Karpas-422 (cell line): ENCODE results near the gene NFKB2. TPM values are rescaled to one million over a fixed set of nuclear protein-coding genes. Genes with fewer than 3 reads are reported as not detected.

Source experiments
- DNase-seq: peaks from one replicate; pipeline ENCODE4 v3.0.0-alpha.2; 2015
- H2AFZ ChIP-seq: fragments of 200-600 bp; sonication (generic); 2 replicates; pipeline ENCODE4 v1.6.1; 2014; ENCODE audit warnings: antibody characterized with exemption, low read length, mixed read lengths
- H3K27ac ChIP-seq: fragments of 200-600 bp; sonication (generic); 2 replicates; pipeline ENCODE4 v1.5.1; 2014; ENCODE audit warnings: mild to moderate bottlenecking, low read length, moderate library complexity
- H3K27me3 ChIP-seq: fragments of 200-600 bp; sonication (generic); 2 replicates; pipeline ENCODE4 v1.6.1; 2014; ENCODE audit warnings: low read length, mixed read lengths
- H3K36me3 ChIP-seq: fragments of 200-600 bp; sonication (generic); 2 replicates; pipeline ENCODE4 v1.6.1; 2014; ENCODE audit warnings: low read length, mixed read lengths; ENCODE audit not compliant: insufficient read depth
- H3K4me1 ChIP-seq: fragments of 200-600 bp; sonication (generic); 2 replicates; pipeline ENCODE4 v1.6.1; 2014; ENCODE audit warnings: mild to moderate bottlenecking, low read length, mixed read lengths
- H3K4me2 ChIP-seq: fragments of 200-600 bp; sonication (generic); 2 replicates; pipeline ENCODE4 v1.6.1; 2014; ENCODE audit warnings: low read length, low read depth, mild to moderate bottlenecking; ENCODE audit not compliant: poor library complexity, severe bottlenecking
- H3K4me3 ChIP-seq: fragments of 200-600 bp; sonication (generic); 2 replicates; pipeline ENCODE4 v1.5.1; 2014; ENCODE audit warnings: mild to moderate bottlenecking, antibody characterized with exemption, low read length, mixed read lengths
- H3K79me2 ChIP-seq: fragments of 200-600 bp; sonication (generic); 2 replicates; pipeline ENCODE4 v1.6.1; 2014; ENCODE audit warnings: mild to moderate bottlenecking, low read length, mixed read lengths
- H3K9ac ChIP-seq: fragments of 200-600 bp; sonication (generic); 2 replicates; pipeline ENCODE4 v1.6.0; 2014; ENCODE audit warnings: low read length
- H3K9me2 ChIP-seq: fragments of 200-600 bp; sonication (generic), shearing (Covaris generic); replicated peaks from 2 replicates; pipeline ENCODE4 v1.6.0; 2014; ENCODE audit warnings: mild to moderate bottlenecking, low read length, moderate library complexity; ENCODE audit not compliant: insufficient read depth
- H3K9me3 ChIP-seq: fragments of 300-700, 200-600 bp; sonication (generic); 2 replicates; pipeline ENCODE4 v1.6.1; 2014; ENCODE audit warnings: low read length, mixed read lengths
- H4K20me1 ChIP-seq: fragments of 200-600 bp; sonication (generic); 2 replicates; pipeline ENCODE4 v1.6.1; 2014; ENCODE audit warnings: mild to moderate bottlenecking, antibody characterized with exemption, low read length, low read depth; ENCODE audit not compliant: insufficient read depth
- total RNA-seq: library from RNA; depleted of rRNA; stranded (reverse); fragments of >200 nt; shearing (Covaris generic); gene quantifications from 2 replicates; pipeline ENCODE4 v1.2.3, GENCODE V29; 2014; ENCODE audit warnings: low replicate concordance; rRNA removed

Gene NFKB2
- 3.1 and 7.4 TPM in 2 replicates for total RNA-seq

DNA sequence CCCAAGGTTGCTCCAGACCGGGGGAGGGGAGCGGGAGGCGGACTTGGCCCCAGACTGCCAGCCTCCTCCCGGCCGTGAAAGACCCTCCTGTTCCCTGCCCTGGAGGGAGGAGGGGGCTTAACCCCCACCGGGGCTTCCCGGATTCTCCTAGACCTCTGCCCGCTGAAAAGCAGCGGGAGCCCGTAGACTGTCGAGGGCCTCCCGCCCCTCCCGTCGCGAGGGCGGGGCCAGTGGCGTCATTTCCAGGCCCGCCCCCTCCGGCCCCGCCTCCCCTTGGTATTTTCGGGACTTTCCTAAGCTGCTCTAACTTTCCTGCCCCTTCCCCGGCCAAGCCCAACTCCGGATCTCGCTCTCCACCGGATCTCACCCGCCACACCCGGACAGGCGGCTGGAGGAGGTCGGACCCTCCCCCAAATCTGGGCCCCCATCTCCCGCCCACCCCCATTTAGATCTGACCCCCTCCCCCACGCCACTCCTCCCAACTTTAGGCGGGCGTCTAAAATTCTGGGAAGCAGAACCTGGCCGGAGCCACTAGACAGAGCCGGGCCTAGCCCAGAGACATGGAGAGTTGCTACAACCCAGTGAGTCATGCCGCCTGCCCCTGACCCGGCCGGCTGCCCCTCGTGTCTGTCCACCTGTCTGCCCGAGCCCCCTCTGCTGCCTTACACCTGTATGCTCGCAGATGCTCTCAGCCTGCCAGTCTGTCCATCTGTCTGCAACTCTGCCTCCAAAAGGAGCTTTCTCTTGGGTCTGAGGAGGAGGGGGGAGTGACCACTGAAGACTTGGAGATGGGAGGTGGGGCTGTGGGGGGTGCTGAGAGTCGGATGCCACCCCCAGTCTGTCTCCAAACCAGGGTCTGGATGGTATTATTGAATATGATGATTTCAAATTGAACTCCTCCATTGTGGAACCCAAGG, at the start of gene NFKB2:
Gene NFKB2, plus strand, starts transcription at position 306 of the 917 bp plus-strand sequence. Its CDS starts 255 bp downstream, at position 561.
- Histone ChIP-seq H3K27ac (no peak within 1 kb of the TSS), H3K9me2 (no peaks in the 10 kb centered on the region), H2AFZ (peak within 1 kb of the TSS; percentile 71), H3K79me2 (no peaks in the 10 kb centered on the region), H3K4me2 (peak within 1 kb of the TSS; percentile 75), H3K9ac (peak within 1 kb of the TSS; percentile 68), H3K4me1 (peaks cover 27% of the 10 kb centered on the region), H4K20me1 (no peaks in the 10 kb centered on the region), H3K36me3 (no peaks in the 10 kb centered on the region), H3K9me3 (no peaks in the 10 kb centered on the region), H3K4me3 (peak within 1 kb of the TSS; percentile 70), H3K27me3 (no peaks in the 10 kb centered on the region)
- DNase-seq, result peak; percentile 83

DNA sequence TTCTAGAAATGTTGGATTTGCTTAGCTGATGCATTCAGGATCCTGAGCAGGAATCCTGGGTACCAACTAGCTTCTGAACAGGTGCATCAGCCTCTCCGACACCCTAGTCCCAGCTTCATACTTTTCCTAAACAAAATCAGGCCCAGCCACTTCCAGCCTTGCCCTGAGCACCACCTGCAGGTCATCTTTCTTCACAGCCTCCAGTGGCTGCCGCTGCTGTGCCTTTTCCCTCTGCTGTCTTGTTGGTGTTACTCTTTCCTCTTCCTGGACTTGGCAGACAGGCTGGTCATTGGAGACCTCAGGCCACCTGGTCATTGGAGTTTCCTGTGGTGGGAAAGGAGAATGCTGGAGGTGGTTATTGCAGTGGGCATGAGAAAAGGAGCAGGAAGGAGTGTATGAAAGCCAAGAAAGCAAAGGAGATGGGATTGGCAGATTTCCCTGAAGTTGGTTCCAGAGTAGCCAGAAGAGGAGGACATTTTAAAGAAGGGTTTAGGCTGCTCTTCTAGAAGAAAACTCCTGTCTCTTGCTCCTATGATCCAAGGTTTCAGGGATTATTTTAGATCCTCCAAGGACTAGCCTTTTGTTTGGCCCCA, 48.2 kb upstream of the NFKB2 start:
- Histone ChIP-seq H3K79me2 (no peaks in the 10 kb centered on the region), H4K20me1 (no peaks in the 10 kb centered on the region), H3K4me1 (peaks cover 4% of the 10 kb centered on the region), H3K4me2 (no peak overlapping the region), H3K4me3 (no peak overlapping the region), H3K27ac (no peak overlapping the region), H3K9ac (no peak overlapping the region), H3K9me2 (no peaks in the 10 kb centered on the region), H3K9me3 (no peaks in the 10 kb centered on the region), H3K27me3 (no peaks in the 10 kb centered on the region), H3K36me3 (no peaks in the 10 kb centered on the region), H2AFZ (no peak overlapping the region)
- peak; percentile 51 for DNase-seq

GRCh38 chr10:102352066-102352715, 43.3 kb upstream of the NFKB2 start:
- Histone ChIP-seq H2AFZ (no peak overlapping the region), H3K9me3 (no peaks in the 10 kb centered on the region), H3K4me1 (no peaks in the 10 kb centered on the region), H3K4me3 (no peak overlapping the region), H4K20me1 (no peaks in the 10 kb centered on the region), H3K4me2 (no peak overlapping the region), H3K79me2 (no peaks in the 10 kb centered on the region), H3K27ac (no peak overlapping the region), H3K9ac (no peak overlapping the region), H3K36me3 (no peaks in the 10 kb centered on the region), H3K9me2 (no peaks in the 10 kb centered on the region), H3K27me3 (no peaks in the 10 kb centered on the region)
- DNase-seq, result peak; percentile 83

- Histone ChIP-seq H4K20me1 (no peaks in the 10 kb centered on the region), H3K4me2 (no peak overlapping the region), H3K27ac (no peak overlapping the region), H2AFZ (no peak overlapping the region), H3K9ac (no peak overlapping the region), H3K27me3 (no peaks in the 10 kb centered on the region), H3K79me2 (no peaks in the 10 kb centered on the region), H3K9me2 (no peaks in the 10 kb centered on the region), H3K4me1 (no peaks in the 10 kb centered on the region), H3K4me3 (no peak overlapping the region), H3K9me3 (no peaks in the 10 kb centered on the region), H3K36me3 (no peaks in the 10 kb centered on the region)
- no peak for DNase-seq
Measured at GRCh38 chr10:102354451-102354850, 41.1 kb upstream of the NFKB2 start.

GRCh38 chr10:102358712-102359382, 36.7 kb upstream of the NFKB2 start:
- H3K27me3 ChIP-seq, result no peaks in the 10 kb centered on the region
- H3K36me3 ChIP-seq, result no peaks in the 10 kb centered on the region; the same call in 1 of the 2 replicates
- H3K79me2 ChIP-seq, result no peaks in the 10 kb centered on the region
- H3K4me1 ChIP-seq, result no peaks in the 10 kb centered on the region
- no peak overlapping the region for H3K9ac ChIP-seq
- no peaks in the 10 kb centered on the region for H3K9me2 ChIP-seq
- DNase-seq, result no peak
- H3K27ac ChIP-seq, result no peak overlapping the region
- no peaks in the 10 kb centered on the region for H4K20me1 ChIP-seq
- H3K4me3 ChIP-seq, result no peak overlapping the region
- no peaks in the 10 kb centered on the region for H3K9me3 ChIP-seq
- H2AFZ ChIP-seq, result no peak overlapping the region
- no peak overlapping the region for H3K4me2 ChIP-seq

- no peaks in the 10 kb centered on the region for H3K4me1 ChIP-seq
- no peak overlapping the region for H3K9ac ChIP-seq
- H3K4me2 ChIP-seq, result no peak overlapping the region
Measured at GRCh38 chr10:102367441-102367840, 28.1 kb upstream of the NFKB2 start.

DNA sequence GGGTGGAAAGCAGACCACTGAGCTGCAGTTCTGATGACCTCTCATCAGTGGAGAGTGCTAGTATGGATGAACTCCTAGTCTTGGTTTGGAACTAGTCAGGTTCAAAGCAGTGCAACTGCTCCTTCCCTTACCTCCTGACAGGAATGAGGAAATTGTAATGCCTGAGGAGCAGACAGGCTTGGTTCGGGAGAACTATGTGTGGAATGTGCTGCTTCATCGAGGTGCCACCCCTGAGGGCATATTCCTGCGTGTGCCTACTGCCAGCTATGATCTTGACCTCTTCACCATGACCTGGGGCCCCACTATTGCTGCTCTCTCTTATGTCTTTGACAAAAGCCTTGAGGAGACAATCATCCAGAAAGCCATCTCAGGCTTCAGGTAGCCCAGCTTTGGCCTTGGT, 27.4 kb upstream of the NFKB2 start:
- DNase-seq, result no peak
- Histone ChIP-seq H3K9me3 (no peaks in the 10 kb centered on the region), H3K27ac (no peak overlapping the region), H3K27me3 (no peaks in the 10 kb centered on the region), H2AFZ (no peak overlapping the region), H3K36me3 (peaks cover 5% of the 10 kb centered on the region; the same call in 1 of the 2 replicates), H3K9me2 (no peaks in the 10 kb centered on the region), H4K20me1 (no peaks in the 10 kb centered on the region), H3K9ac (no peak overlapping the region), H3K4me3 (no peak overlapping the region), H3K4me1 (no peaks in the 10 kb centered on the region), H3K79me2 (no peaks in the 10 kb centered on the region), H3K4me2 (no peak overlapping the region)

More at GRCh38 chr10:102367441-102367840, 28.1 kb upstream of the NFKB2 start:
- no peak for DNase-seq
- Histone ChIP-seq H3K4me3 (no peak overlapping the region), H4K20me1 (no peaks in the 10 kb centered on the region), H3K9me2 (no peaks in the 10 kb centered on the region), H3K27me3 (no peaks in the 10 kb centered on the region), H3K9me3 (no peaks in the 10 kb centered on the region), H2AFZ (no peak overlapping the region), H3K79me2 (no peaks in the 10 kb centered on the region), H3K36me3 (peaks cover 5% of the 10 kb centered on the region; the same call in 1 of the 2 replicates), H3K27ac (no peak overlapping the region)
